HEK293 (cell line): ENCODE data around the gene STK4.

Experiments used
- CTCF ChIA-PET: fragments of 350-600 bp; formaldehyde crosslinking; extraction: SDS; loops from one replicate; lab custom pipeline; 2021; ENCODE audit warnings: antibody characterized with exemption; lab: Yijun Ruan, JAX
- POLR2A ChIA-PET: fragments of 300-600 bp; formaldehyde crosslinking; extraction: SDS; loops from one replicate; lab custom pipeline; 2020; ENCODE audit warnings: antibody characterized with exemption, inconsistent platforms; lab: Yijun Ruan, JAX
- H3K27ac ChIP-seq: fragments of 200-500 bp; sonication (Bioruptor generic); 2 replicates; pipeline ENCODE4 v1.5.1; 2014; ENCODE audit warnings: low read depth, low read length, control low read depth, inconsistent platforms; ENCODE audit errors: extremely low read depth
- H3K36me3 ChIP-seq, 2 experiments: fragments of 200-500 bp in 1 of 2; sonication (Bioruptor generic) in 1 of 2; 1 replicate in 1 of 2; 2 replicates in 1 of 2; pipeline ENCODE4 v1.5.1; 2014 to 2017; ENCODE audit warnings: inconsistent platforms in 2 of 2, low read length in 2 of 2; ENCODE audit not compliant: control insufficient read depth in 2 of 2, insufficient read depth in 1 of 2
- H3K4me1 ChIP-seq: fragments of 200-500 bp; sonication (Bioruptor generic); 2 replicates; pipeline ENCODE4 v1.5.1; 2014; ENCODE audit warnings: mild to moderate bottlenecking, low read length, inconsistent platforms; ENCODE audit not compliant: control insufficient read depth, insufficient read depth
- H3K4me3 ChIP-seq: 2 replicates; pipeline ENCODE4 v1.5.1; 2011; ENCODE audit warnings: low read depth, mild to moderate bottlenecking, control low read depth, low read length, moderate library complexity
- H3K9me3 ChIP-seq: fragments of 200-500 bp; sonication (Bioruptor generic); 2 replicates; pipeline ENCODE4 v1.5.1; 2014; ENCODE audit warnings: low read depth, low read length, inconsistent platforms; ENCODE audit not compliant: control insufficient read depth, insufficient read depth
- AEBP2 ChIP-seq: fragments of 450-650 bp; formaldehyde crosslinking; IDR thresholded peaks from 2 replicates; pipeline ENCODE4 v1.5.1; 2016; ENCODE audit warnings: missing biosample characterization, missing genetic modification characterization, borderline replicate concordance
- FEZF1 ChIP-seq: fragments of 450-650 bp; formaldehyde crosslinking; IDR thresholded peaks from 2 replicates; pipeline ENCODE4 v1.5.1; 2016; ENCODE audit warnings: missing biosample characterization, missing genetic modification characterization
- KLF17 ChIP-seq: fragments of 450-650 bp; formaldehyde crosslinking; IDR thresholded peaks from 2 replicates; pipeline ENCODE4 v1.5.1; 2016; ENCODE audit warnings: missing biosample characterization, missing genetic modification characterization
- KLF8 ChIP-seq: fragments of 450-650 bp; formaldehyde crosslinking; IDR thresholded peaks from 2 replicates; pipeline ENCODE4 v1.5.1; 2016; ENCODE audit warnings: missing biosample characterization, missing genetic modification characterization
- PRDM1 ChIP-seq: fragments of 450-650 bp; formaldehyde crosslinking; IDR thresholded peaks from 2 replicates; pipeline ENCODE4; 2016; ENCODE audit warnings: missing biosample characterization, missing genetic modification characterization
- PRDM6 ChIP-seq: fragments of 450-650 bp; formaldehyde crosslinking; IDR thresholded peaks from 2 replicates; pipeline ENCODE4 v1.5.1; 2017; ENCODE audit warnings: missing biosample characterization, missing genetic modification characterization
- ZNF121 ChIP-seq: fragments of 450-650 bp; formaldehyde crosslinking; IDR thresholded peaks from 2 replicates; pipeline ENCODE4 v1.5.1; 2016; ENCODE audit warnings: missing biosample characterization, missing genetic modification characterization
- ZNF174 ChIP-seq: fragments of 450-650 bp; formaldehyde crosslinking; IDR thresholded peaks from 2 replicates; pipeline ENCODE4 v1.5.0; 2017; ENCODE audit warnings: missing biosample characterization, mild to moderate bottlenecking, missing genetic modification characterization
- ZNF24 ChIP-seq: fragments of 450-650 bp; formaldehyde crosslinking; IDR thresholded peaks from 2 replicates; pipeline ENCODE4 v1.5.1; 2016; ENCODE audit warnings: missing biosample characterization, missing genetic modification characterization
- ZNF280D ChIP-seq: fragments of 450-650 bp; formaldehyde crosslinking; IDR thresholded peaks from 2 replicates; pipeline ENCODE4 v1.5.1; 2016; ENCODE audit warnings: missing biosample characterization, missing genetic modification characterization
- ZNF292 ChIP-seq: fragments of 450-650 bp; formaldehyde crosslinking; IDR thresholded peaks from 2 replicates; pipeline ENCODE4 v1.5.1; 2016; ENCODE audit warnings: low read depth, missing biosample characterization, missing genetic modification characterization, borderline replicate concordance
- ZNF362 ChIP-seq: fragments of 450-650 bp; formaldehyde crosslinking; IDR thresholded peaks from 2 replicates; pipeline ENCODE4 v1.5.1; 2016; ENCODE audit warnings: missing biosample characterization, missing genetic modification characterization
- ZNF404 ChIP-seq: fragments of 450-650 bp; formaldehyde crosslinking; IDR thresholded peaks from 2 replicates; pipeline ENCODE4 v1.5.1; 2017; ENCODE audit warnings: missing biosample characterization, missing genetic modification characterization
- ZNF449 ChIP-seq: fragments of 450-650 bp; formaldehyde crosslinking; IDR thresholded peaks from 2 replicates; pipeline ENCODE4 v1.5.1; 2017; ENCODE audit warnings: missing biosample characterization, mild to moderate bottlenecking, missing genetic modification characterization, moderate library complexity
- ZNF555 ChIP-seq: fragments of 450-650 bp; formaldehyde crosslinking; conservative IDR thresholded peaks from 2 replicates; pipeline ENCODE4 v1.5.1; 2017; ENCODE audit warnings: missing biosample characterization, mild to moderate bottlenecking, missing genetic modification characterization, inconsistent platforms
- ZNF664 ChIP-seq: fragments of 450-650 bp; formaldehyde crosslinking; IDR thresholded peaks from 2 replicates; pipeline ENCODE4 v1.5.1; 2016; ENCODE audit warnings: missing biosample characterization, missing genetic modification characterization
- ZNF747 ChIP-seq: fragments of 450-650 bp; formaldehyde crosslinking; IDR thresholded peaks from 2 replicates; pipeline ENCODE4 v1.5.1; 2016; ENCODE audit warnings: missing biosample characterization, missing genetic modification characterization
- ZNF768 ChIP-seq: fragments of 450-650 bp; formaldehyde crosslinking; IDR thresholded peaks from 2 replicates; pipeline ENCODE4 v1.5.1; 2018; ENCODE audit warnings: missing biosample characterization, mild to moderate bottlenecking, missing genetic modification characterization
- ZNF843 ChIP-seq: fragments of 450-650 bp; formaldehyde crosslinking; IDR thresholded peaks from 2 replicates; pipeline ENCODE4 v1.5.1; 2016; ENCODE audit warnings: missing biosample characterization, missing genetic modification characterization
- ZXDB ChIP-seq: fragments of 450-650 bp; formaldehyde crosslinking; IDR thresholded peaks from 2 replicates; pipeline ENCODE4 v1.5.1; 2016; ENCODE audit warnings: missing biosample characterization, missing genetic modification characterization

STK4 gene

GRCh38 chr20:45016089-45016671 lies 49.9 kb downstream of the STK4 start:
- Histone ChIP-seq H3K4me3 (no peak overlapping the region), H3K36me3 (no peaks in the 10 kb centered on the region; a peak in 1 of 3 replicates), H3K27ac (peak overlapping the region; percentile 22; the same call in 1 of the 2 replicates), H3K9me3 (no peaks in the 10 kb centered on the region), H3K4me1 (peaks cover 55% of the 10 kb centered on the region)
- CTCF ChIA-PET = interaction anchor here (0.7 to 7.2 kb wide), 3 partner anchors 79 to 275 kb away, joined by 3 to 112 read pairs (median 17); no protein-coding TSS in a partner anchor
- no peak for TF ChIP-seq AEBP2 (tag by site-specific recombination)
- peak; percentile 57 for TF ChIP-seq FEZF1 (tag by site-specific recombination)
- peak; percentile 59; the same call in 1 of the 2 replicates for TF ChIP-seq PRDM6 (tag by site-specific recombination)
- no peak for TF ChIP-seq ZNF174
- TF ChIP-seq ZNF292 = no peak
- 0 out of 2 replicates have a peak, but pooled peaks have one; percentile 48 for TF ChIP-seq ZXDB (tag by site-specific recombination)
- TF ChIP-seq ZNF404 (tag by site-specific recombination) = no peak
- TF ChIP-seq ZNF768 (tag by site-specific recombination) = no peak
- POLR2A ChIA-PET = no interaction called here

- TF ChIP-seq ZNF555 (tag by site-specific recombination) = no peak
- TF ChIP-seq PRDM1 = peak; percentile 53
- Histone ChIP-seq H3K36me3 (peaks cover 0 to 2% of the 10 kb centered on the region in 2 experiments; a peak in 2 of 3 replicates), H3K9me3 (no peaks in the 10 kb centered on the region), H3K4me1 (peaks cover 55% of the 10 kb centered on the region), H3K4me3 (no peak overlapping the region), H3K27ac (no peak overlapping the region)
- ChIA-PET POLR2A (no interaction called here), CTCF (interaction anchor here (0.9 to 7.2 kb wide), 3 partner anchors 27 to 274 kb away, joined by 3 to 112 read pairs (median 17); no protein-coding TSS in a partner anchor)
Measured at GRCh38 chr20:45017281-45017680, 51.0 kb downstream of the STK4 start.

GRCh38 chr20:45017857-45018256 lies 51.5 kb downstream of the STK4 start:
- peaks cover 55% of the 10 kb centered on the region for H3K4me1 ChIP-seq
- peaks cover 0 to 2% of the 10 kb centered on the region in 2 experiments; a peak in 2 of 3 replicates for H3K36me3 ChIP-seq
- POLR2A ChIA-PET = no interaction called here
- CTCF ChIA-PET = interaction anchor here (0.6 to 3.3 kb wide), 3 partner anchors 26 to 274 kb away, joined by 3 to 17 read pairs (median 6); no protein-coding TSS in a partner anchor
- no peaks in the 10 kb centered on the region for H3K9me3 ChIP-seq
- no peak overlapping the region for H3K4me3 ChIP-seq
- H3K27ac ChIP-seq = no peak overlapping the region
- TF ChIP-seq ZNF24 (tag by site-specific recombination) (peak; percentile 65), ZNF664 (tag by site-specific recombination) (peak; percentile 98), ZNF747 (tag by site-specific recombination) (no peak), ZNF362 (tag by site-specific recombination) (peak; percentile 79; the same call in 1 of the 2 replicates), ZNF843 (tag by site-specific recombination) (peak; percentile 97), KLF8 (peak; percentile 72; the same call in 1 of the 2 replicates), ZNF449 (tag by site-specific recombination) (peak; percentile 31; the same call in 1 of the 2 replicates), KLF17 (no peak), ZNF121 (tag by site-specific recombination) (no peak), ZNF280D (no peak)
